Right forelimb (tissue), 1 donor: ENCODE data around the gene FBXL20.

Source experiments
- DNase-seq: peaks from one replicate; pipeline ENCODE4 v3.0.0-alpha.2; 2018

Gene FBXL20

DNA sequence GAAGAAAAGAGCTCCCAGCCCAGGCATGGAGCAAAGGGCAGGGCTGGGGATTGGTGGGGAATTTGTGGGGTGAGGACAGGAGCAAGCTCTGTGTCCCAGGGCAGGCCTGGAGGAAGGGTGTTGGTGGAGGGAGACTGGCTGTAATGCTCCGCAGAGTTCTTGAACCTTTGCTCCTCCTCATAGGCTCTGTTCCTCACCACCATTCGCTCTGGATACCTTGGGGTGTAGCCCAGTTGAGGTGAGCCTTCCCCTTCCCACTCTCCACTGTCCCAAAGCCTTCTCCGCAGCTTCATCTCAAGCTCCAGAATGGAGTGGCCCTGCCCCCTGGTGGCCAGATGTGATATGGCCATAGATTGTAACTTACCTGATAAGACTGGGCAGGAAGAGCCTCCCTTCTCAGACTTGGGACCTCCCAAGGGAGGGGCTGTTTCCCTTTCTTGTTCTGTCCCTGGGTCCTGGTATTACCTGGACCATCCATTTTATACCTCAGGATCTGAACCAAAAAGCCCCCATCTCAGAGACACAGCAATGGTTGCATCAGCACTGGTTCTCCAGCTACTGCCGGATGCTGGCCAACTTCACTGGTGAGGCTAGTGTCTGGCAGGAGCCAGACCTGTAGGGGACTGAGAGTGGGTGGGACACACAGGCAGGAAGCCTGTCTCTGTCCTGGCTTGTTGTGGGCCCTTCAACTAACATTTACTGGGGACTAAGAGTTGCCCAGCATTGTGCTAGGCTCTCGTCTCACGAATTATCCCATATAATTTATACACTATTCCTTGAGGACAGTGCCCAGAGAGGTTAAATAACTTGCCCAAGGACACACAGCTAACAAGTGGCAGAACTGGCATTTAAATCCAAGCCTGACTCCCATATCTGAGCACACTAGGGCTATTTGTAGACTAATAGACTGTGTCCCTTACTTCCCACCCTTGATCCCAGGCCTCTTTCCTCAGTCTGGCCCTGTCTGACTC lies 156.5 kb downstream of the FBXL20 start:
- DNase-seq, result peak; percentile 92

DNA sequence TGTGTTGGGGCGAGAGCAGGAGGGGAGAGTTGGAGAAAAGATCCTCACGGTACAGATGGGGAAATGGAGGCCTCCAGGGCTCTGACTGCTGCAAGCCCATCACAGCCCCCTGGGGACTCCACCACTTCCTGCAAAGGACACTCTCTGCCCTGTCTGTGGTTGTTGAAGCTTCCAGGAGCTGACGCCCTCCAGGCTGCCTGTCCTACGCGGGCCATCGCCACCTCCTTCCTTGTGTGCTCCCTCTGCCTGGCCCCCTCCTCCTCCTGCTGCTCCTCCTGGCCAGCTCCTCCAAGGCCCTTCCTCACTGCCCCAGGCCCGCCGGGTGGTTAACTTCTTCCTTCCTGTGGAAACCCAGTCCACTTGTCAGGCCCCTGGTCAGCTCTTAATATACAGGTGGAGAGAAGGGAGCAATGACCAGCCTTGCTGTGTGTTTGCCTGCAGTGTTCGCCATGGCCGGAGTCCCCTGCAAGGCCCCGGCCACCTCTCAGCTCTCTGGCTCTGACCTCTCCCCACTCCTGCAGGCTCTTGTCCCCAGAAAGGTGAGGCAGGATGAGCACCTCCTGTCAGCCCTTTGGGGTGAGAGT lies 157.3 kb downstream of the FBXL20 start:
- DNase-seq, result no peak

- DNase-seq, result no peak
Measured at GRCh38 chr17:39243155-39243554, 158.3 kb downstream of the FBXL20 start.

DNA sequence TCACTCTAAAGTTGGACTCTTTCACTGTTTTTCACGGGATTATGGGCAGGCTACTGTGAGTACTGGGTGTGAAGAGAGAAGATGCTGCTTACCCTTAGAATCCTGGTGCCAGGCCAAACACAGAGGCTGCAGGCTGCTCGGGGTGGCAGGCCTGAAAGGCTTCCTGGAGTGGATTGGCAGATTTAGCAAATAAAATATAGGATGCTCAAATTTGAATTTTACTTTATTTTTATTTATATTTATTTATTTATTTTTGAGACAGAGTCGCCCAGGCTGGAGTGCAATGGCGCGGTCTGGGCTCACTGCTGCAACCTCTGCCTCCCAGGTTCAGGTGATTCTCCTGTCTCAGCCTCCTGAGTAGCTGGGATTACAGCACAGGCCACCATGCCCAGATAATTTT lies 160.8 kb downstream of the FBXL20 start:
- DNase-seq, result no peak

GRCh38 chr17:39239640-39240314 lies 161.6 kb downstream of the FBXL20 start:
- DNase-seq, result no peak

GRCh38 chr17:39238311-39238972 lies 163.0 kb downstream of the FBXL20 start:
- no peak for DNase-seq

GRCh38 chr17:39237586-39237985 lies 163.8 kb downstream of the FBXL20 start:
- DNase-seq, result no peak

DNA sequence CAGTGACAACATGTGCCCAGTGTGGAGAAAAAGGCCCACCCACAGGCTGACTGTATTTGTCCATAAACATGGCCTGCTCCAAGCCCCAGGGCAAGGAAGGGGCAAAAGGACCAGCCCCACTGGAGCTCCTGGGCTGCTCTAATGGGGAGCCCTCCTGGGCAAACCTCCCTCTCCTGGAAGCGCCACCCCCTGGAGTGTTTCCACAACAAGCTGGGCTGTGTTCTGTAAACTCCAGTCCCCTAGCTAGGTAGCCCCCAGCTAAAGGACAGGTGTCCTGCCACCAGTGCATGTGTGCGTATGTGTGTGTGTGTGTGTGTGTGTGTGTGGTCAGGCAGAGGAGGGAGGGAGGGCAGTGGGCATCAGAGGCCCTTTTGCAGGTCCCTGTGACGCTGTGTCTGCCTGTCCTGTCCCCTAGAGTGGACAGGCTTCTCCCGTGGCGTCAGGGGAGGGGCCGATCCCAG lies 164.4 kb downstream of the FBXL20 start:
- no peak for DNase-seq

GRCh38 chr17:39236450-39236927 lies 164.9 kb downstream of the FBXL20 start:
- no peak for DNase-seq

DNA sequence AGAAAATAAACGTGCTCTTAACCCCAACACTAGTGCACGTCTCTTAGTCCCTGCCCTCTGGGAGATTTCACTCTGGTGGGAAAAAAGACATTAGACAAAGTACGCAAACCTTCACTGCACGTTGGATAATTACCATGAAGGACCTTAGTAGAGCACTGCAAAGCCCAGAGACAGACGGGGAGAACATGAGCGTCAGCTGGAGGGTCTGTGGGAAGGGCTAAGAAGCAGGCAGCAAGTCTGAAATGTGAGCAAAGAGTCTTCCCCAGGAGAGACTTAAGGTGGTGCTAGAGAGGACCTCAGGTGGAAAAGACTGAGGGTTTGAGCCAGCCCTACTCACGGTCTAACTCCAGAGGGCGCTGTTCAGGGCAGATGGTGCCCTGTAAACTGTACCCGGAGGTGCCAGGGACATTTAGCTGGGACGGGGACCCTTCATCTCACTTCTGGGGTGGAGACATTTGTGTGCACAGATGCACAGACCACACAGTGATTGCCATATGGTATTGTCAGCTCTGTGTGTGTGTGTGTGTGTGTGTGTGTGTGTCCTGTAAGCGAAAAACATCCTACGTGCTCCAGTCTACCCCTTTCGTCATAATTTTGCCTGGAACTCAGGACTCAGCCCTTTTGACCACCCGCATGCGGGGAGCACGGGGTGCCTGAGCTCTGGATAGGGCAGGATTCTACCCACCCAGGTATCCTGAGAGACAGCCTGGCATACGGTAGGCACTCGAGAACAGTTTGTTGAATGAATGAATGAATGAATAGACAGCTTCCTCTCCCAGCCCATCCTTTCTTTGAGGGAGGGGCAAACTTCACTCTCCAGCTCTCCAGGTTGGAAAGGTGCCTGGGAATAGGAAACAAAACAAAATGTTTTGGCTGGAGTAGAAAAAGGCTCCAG lies 165.6 kb downstream of the FBXL20 start:
- DNase-seq, result no peak

GRCh38 chr17:39231591-39232551 lies 169.6 kb downstream of the FBXL20 start:
- no peak for DNase-seq

DNA sequence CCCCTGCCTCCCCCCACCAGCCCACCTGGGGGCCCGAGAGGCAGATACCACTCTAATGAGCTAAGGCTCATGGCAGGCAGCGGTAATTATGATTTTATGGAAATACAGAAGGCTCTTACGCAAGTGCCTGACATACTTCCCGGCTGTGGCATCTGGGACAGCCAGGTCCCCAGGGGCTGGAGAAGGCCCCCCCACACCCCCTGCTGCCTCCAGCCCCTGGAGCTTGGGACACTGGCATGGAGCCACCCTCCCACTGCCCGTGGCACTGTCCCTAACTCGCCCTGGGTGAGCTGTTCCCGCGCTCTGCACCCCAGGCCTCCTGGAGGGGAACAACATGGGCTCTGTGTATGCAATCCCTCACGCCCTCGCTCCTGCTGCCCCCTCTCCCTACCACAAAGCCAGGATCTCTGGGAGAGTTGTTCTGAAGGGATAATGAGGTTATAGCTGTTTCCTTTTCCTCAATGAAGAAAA lies 170.3 kb downstream of the FBXL20 start:
- DNase-seq, result no peak

DNA sequence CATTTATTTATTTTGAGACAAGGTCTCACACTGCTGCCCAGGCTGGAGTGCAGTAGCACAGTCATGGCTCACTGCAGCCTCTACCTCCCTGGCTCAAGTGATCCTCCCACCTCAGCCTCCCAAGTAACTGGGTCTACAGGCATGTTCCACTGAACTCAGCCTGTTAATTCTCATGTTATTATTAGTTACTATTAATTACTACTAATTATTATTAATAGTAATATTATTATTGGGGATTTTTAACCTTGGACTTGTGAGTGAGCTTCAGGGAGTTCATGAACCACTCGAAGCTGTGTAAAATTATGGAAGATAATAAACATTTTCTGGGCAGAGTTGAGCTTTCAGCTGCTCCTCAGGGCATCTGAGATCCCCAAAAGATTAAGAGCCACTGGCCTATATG lies 171.1 kb downstream of the FBXL20 start:
- no peak for DNase-seq

- DNase-seq, result no peak
Measured at GRCh38 chr17:39229274-39229913, 172.0 kb downstream of the FBXL20 start.

DNA sequence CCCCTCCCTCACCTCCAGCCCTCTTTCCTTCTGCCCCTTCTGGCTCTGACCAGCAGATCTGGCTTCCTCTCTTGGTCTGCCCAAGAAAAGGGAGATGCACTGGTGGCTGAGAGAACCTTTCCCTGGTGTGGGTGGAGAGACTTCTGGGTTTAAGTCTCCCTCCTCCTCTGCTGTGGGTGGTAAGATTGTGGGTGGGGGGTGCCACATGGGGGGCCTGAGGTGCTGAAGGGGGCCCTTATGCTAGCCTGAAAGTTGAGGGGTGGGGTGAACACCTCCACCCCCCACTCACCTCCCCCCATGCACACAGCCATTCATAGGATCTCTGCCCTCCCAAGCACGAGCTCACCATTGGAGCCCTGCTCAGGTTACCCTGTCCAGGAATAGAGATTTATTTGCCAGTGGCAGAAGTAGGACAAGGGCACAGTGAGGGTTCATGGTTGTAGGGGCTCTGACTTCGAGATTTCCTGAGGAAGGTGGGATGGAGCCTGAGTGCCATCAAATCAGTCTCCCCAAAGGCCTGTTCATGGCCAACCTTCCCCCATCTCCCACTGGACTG lies 174.0 kb downstream of the FBXL20 start:
- no peak for DNase-seq

DNA sequence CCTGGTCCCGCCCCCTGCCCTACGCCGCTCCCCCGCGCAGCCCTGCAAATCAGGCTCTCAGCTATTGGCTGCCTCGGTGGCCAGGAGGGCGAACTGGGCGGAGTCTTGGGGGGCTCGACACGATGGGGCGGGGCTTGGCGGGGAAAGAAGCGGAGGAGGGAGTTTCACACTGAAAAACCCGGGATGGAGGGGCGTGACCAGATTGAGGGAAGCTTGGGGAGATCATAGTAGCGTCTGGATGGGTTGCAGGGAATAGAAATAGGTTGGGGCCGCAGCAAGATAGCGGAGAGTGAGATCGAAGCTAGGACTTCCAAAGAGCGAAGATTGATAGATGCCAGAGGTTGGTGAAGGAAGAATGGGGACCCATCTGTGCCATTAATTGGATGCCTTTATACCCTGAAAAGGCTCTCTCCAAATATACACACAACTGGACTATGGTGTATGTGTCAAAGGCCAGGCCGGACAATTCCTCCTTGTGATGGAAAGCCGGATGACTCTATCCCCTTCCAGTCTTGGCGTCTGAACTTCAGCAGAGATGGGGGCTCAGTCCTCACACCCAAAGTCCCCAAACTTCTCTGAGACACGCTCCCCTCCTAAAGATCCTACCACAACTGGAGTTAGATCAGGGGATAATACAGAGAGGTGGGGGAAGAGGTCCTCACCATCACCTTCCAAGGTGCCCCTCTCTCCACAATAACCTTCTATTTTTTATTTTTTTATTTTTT lies 175.3 kb downstream of the FBXL20 start:
- peak; percentile 88 for DNase-seq

DNA sequence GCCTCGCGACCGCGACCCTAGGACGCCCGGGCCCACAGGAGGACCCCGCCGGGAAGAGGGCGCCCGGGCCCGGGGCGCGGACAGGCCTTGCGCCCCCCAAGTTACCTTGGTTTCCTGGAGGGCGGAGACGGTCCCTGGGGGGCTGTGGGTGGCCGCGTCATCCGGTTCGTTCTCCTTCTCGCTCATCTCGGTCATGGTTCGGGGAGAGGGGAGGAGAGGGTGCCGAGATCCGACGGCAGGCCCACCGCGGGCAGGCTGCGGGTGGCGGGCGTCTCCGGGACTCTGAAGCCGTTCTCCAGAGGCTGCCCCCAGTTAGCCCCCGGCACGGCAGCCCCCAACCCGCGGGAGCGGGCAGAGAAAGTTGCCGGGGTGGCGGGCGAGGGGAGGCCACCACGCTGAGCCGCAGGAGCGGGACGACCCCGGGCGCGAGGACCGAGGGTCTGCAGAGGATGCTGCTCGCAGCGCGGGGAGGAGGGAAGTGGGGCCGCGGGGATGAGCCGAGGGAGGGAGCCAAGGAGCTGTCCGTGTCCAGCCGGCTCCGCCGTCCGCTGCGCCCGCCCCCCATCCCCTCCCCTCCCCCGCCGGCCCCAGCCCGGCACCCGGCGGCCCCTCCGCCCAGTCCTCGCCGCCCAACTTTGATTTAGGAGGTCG lies 176.0 kb downstream of the FBXL20 start, which contains the start of gene STAC2:
Gene STAC2 (minus strand): TSS at position 638 of the 651 bp plus-strand sequence. CDS start 443 bp downstream, at position 195.
- DNase-seq, result no peak

DNA sequence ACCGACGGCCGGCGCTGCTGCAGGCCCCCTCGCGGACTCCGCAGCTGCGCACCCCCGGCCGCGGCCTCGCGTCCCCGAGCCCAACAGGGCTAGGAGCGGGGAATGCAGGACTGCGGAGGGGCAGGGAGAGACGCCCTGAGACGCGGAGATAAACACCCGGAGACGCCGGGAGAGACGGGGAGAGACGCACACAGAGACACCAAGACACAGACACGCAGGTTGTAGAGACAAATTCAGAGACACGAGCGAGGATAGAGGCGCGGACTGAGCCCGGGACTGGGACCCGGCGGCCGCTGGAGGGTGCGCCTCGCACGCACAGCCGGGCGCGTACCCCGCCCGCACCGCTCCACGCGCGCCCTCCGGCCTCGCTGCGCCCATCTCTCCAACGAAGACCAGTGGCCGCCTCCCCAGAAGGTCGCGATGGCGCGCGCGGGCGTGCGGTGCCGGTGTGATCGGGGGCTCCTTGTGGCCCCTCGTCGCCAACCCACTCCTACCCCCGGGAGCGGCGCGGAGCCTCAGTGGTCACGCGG lies 176.6 kb downstream of the FBXL20 start:
- DNase-seq, result no peak
